Stomach (tissue), 4 donors: Measurements from ENCODE around the gene XPO5.

Experiments
- CTCF ChIP-seq, 7 experiments: fragments of 450-650 bp in 4 of 7; fragments of 200-600 bp in 3 of 7; sonication (generic) in 3 of 7; IDR thresholded peaks; one replicate each; pipeline ENCODE4 v1.5.1; 2016 to 2019; ENCODE audit warnings: antibody characterized with exemption in 7 of 7, control low read depth in 2 of 7, mild to moderate bottlenecking in 1 of 7
- EP300 ChIP-seq: sonication (generic); formaldehyde crosslinking; IDR thresholded peaks from one replicate; pipeline ENCODE4 v1.6.1; 2017; ENCODE audit warnings: antibody characterized with exemption

GRCh38 chr6:43541774-43542471 is 33.9 kb downstream of the XPO5 start:
- no peak for TF ChIP-seq CTCF (IDR thresholded peaks at IDR 0.05)
- TF ChIP-seq EP300, result no peak
